ENCODE results near the gene GJB2. TPM values are rescaled to one million over a fixed set of nuclear protein-coding genes. Genes with fewer than 3 reads are reported as not detected.

GJB2 gene
- total RNA-seq (2022; extraction: Qiagen RNA extraction): 0.44 to 1.0 TPM (median 0.75 TPM) in 5 replicates

DNA sequence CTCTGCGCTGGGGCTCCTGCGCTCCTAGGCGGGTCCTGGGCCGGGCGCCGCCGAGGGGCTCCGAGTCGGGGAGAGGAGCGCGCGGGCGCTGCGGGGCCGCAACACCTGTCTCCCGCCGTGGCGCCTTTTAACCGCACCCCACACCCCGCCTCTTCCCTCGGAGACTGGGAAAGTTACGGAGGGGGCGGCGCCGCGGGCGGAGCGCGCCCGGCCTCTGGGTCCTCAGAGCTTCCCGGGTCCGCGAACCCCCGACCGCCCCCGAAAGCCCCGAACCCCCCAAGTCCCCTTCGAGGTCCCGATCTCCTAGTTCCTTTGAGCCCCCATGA is at the start of gene GJB2:
GJB2 (minus strand) TSS at position 103 of the 326 bp plus-strand sequence. CDS start 3,357 bp downstream, outside the sequence.

DNA sequence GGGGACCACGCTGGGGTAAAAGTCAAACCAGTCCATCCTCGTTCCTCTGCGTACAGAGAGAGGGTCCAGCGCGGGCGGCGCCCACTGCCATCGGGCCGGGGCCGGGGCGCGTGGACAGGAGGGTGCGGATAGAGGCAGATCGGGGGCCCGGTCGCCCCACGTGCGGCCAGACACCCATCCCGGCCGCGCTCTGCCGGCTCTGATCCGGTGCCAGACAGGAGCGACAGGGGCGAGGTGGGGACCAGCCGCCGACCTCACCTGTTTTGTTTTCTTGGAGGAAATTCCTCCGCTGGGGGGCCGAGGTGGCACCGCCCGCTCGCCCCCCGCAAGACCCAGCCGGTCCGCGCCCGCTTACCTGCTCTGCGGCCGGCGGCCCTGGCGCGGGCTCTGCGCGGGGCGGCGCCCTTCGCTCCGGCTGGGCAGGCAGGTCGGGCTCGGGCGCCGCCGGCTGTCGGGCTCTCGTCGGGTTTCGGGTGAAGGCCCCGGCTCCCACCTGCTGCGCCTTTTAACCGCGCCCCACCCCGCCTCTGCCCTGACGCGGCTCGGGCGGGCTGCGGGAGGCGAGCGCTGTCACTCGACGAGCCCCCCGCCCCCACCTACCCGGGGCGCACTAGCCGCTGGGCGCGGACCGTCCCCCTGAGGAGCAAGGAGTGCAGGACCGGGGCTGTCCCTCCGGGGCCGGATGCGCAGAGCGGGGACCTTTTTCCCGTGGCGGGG is 39.3 kb upstream of the GJB2 start, which contains the start of gene GJB6:
GJB6 (minus strand) TSS at position 481 of the 717 bp plus-strand sequence. CDS start 8,839 bp downstream, outside the sequence.

DNA sequence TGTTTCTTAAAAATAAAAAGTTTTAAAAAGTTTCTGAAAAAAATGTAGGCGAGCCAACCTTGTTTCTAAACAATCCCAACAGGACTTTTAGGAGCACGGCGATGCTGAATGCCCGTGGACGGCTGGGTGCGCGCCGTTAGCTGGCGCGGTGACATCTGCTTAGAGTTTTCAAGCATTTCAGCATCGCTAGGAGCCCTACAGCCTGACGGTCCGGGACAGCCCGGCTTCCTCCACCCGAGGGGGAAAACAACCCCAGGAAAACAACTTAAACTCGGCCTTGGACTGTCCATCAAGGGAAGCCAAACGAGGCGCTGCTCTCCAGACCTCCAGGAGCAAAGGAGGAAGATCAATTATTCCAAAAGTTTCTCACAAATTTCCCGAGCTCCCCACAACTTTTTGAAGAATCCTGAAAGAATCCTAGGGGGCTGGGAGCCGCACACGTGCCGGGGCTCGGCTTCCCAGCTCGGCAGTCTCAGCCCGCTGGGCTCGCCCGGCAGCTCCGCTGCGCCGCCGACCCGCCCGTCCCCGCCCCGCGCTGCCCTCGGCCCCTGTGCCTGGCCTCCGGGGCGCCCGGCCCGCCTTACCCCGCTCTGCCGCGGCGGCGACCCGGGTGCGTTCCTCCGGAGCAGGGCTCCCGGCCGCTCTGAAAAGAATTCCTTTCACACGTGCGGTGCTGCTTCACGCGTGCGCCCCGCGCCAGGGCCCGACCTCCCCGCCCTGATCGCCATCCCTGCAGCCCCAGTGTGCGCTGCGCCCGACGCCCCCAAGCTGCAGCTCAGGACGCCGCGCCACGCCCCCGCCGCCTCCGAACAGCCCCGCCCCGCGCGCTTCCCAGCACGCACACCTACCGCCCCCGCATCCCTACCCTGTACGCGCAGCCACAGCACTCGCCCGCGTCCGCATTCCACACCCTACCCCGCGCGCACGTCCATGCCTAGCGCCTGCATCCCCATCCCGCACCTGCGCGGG is 32.1 kb downstream of the GJB2 start, which contains the start of gene GJA3:
GJA3 (minus strand) TSS at position 747 of the 969 bp plus-strand sequence. CDS start 17,764 bp downstream, outside the sequence.

Other genes with a start within 250 kb of the GJB2 start
- gene ZMYM2, start 234.2 kb downstream of the GJB2 start, total RNA-seq (2022; extraction: Qiagen RNA extraction): 13.4 to 20.0 TPM (median 16.1 TPM) in 5 replicates
- gene GJA3, start 31.9 kb downstream of the GJB2 start, total RNA-seq (2022; extraction: Qiagen RNA extraction): 1.1 to 1.2 TPM (median 1.2 TPM) in 5 replicates
- gene GJB6, start 39.4 kb upstream of the GJB2 start, total RNA-seq (2022; extraction: Qiagen RNA extraction): 0.06 TPM in 1 of 5 replicates, not detected in the others

Measured in A549 treated with Hydrocortisone at 1 μM for 4 hours (cell line).